ENCODE data around the gene GAS6. TPM values are rescaled to one million over a fixed set of nuclear protein-coding genes. Genes with fewer than 3 reads are reported as not detected.

Gene GAS6
- total RNA-seq, 6 donors from 2014 or later = 129 to 299 (median 180) TPM

GRCh38 chr13:113803409-113804016 lies 60.4 kb downstream of the GAS6 start:
- ATAC-seq (ENCODE audit: low FRiP score in 2 of 2) (no peak), DNase-seq (no peak)
- peaks cover 0 to 9% (median 3%) of the 10 kb centered on the region in 4 donors for H3K9me3 ChIP-seq
- no peaks in the 10 kb centered on the region for H3K27me3 ChIP-seq
- H3K27ac ChIP-seq = no peak overlapping the region
- H3K36me3 ChIP-seq = no peaks in the 10 kb centered on the region
- H3K4me1 ChIP-seq = peaks cover 0 to 11% (median 8%) of the 10 kb centered on the region in 4 donors
- no peak overlapping the region for H3K4me3 ChIP-seq
- WGBS, 2 donors = 74 to 82% methylated on average over 22 to 26 of the region's 32 CpGs
- no peak for TF ChIP-seq POLR2AphosphoS5 (IDR thresholded peaks at IDR 0.05)
- TF ChIP-seq EP300 (IDR thresholded peaks at IDR 0.05) = no peak
- no peak for TF ChIP-seq POLR2A (IDR thresholded peaks at IDR 0.05)
- no peak for TF ChIP-seq CTCF (IDR thresholded peaks at IDR 0.05)

DNA sequence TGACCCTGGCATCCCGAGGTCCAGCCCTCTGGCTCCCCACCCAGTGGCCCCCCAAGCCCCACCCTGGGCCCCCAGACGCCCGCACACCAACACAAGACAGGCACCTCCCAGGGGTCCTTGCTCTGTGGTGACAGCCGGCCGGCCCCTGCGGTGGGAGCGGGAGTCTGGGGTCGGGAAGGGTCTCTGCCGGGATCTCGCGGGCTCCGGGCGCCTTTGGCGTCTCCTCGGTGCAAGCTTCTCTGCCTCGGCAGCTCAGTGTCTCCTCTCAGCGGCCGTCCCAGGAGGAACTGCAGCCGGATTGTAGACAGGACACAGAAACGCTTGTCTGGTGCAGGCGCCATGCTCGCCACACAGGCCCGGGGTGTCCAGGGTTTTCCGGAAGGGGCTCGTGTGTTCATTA lies 61.1 kb downstream of the GAS6 start:
- 61 to 73% methylated on average over 7 to 25 of the region's 25 CpGs for WGBS, 2 donors
- no peaks in the 10 kb centered on the region for H3K27me3 ChIP-seq
- H3K36me3 ChIP-seq = no peaks in the 10 kb centered on the region
- TF ChIP-seq EP300 (IDR thresholded peaks at IDR 0.05) (no peak), POLR2A (IDR thresholded peaks at IDR 0.05) (no peak), POLR2AphosphoS5 (IDR thresholded peaks at IDR 0.05) (no peak), CTCF (IDR thresholded peaks at IDR 0.05) (no peak)
- H3K4me3 ChIP-seq = no peak overlapping the region
- DNase-seq (peak in 1 of 2 donors; percentile 83), ATAC-seq (ENCODE audit: low FRiP score in 2 of 2) (no peak)
- H3K27ac ChIP-seq = no peak overlapping the region
- H3K9me3 ChIP-seq = peaks cover 0 to 2% (median 0%) of the 10 kb centered on the region in 4 donors
- peaks cover 0 to 11% (median 8%) of the 10 kb centered on the region in 4 donors for H3K4me1 ChIP-seq

GRCh38 chr13:113802090-113802531 lies 61.8 kb downstream of the GAS6 start:
- ATAC-seq (ENCODE audit: low FRiP score in 2 of 2) = peak; percentile 19 to 47
- Histone ChIP-seq H3K27me3 (no peaks in the 10 kb centered on the region), H3K9me3 (no peaks in the 10 kb centered on the region), H3K4me3 (no peak overlapping the region), H3K4me1 (peaks cover 0 to 11% (median 8%) of the 10 kb centered on the region in 4 donors), H3K36me3 (peaks cover 0 to under 1% (median 0%) of the 10 kb centered on the region in 4 donors), H3K27ac (no peak overlapping the region)
- TF ChIP-seq CTCF (IDR thresholded peaks at IDR 0.05) = no peak
- TF ChIP-seq POLR2AphosphoS5 (IDR thresholded peaks at IDR 0.05) = no peak
- no peak for TF ChIP-seq EP300 (IDR thresholded peaks at IDR 0.05)
- TF ChIP-seq POLR2A (IDR thresholded peaks at IDR 0.05) = no peak
- 20 to 30% methylated on average over 1 to 15 of the region's 15 CpGs for WGBS, 2 donors
- DNase-seq = peak in 1 of 2 donors; percentile 80

DNA sequence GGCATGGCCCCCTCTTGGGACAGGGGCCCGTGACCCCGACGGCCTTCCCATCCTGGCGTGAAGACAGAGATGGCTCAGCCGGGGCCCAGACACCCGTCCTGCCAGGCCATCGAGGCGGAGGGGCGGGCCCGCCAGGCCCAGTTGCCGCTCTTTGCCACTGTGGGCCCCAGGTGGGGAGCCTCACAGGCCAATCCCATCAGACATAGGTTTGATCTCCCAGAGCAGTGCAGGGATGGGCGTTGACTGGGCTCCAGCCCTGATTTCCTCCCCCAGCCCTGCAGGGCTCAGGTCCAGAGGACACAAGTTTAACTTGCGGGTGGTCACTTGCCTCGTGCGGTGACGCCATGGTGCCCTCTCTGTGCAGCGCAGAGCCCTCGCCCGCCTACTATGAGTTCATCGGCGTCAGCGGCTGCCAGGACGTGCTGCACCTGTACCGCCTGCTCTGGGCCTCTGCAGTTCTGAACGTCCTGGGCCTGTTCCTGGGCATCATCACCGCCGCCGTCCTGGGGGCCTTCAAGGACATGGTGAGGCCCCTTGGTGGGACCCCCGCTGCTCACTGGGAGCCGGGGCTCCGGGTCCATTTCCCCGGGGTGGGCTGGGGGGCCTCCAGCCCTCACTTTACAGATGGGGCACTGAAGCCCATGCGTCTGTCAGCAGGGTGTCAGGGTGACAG lies 62.5 kb downstream of the GAS6 start:
- WGBS, 2 donors = 89 to 98% methylated on average over 20 to 32 of the region's 33 CpGs
- no peak for ATAC-seq (ENCODE audit: low FRiP score in 2 of 2)
- Histone ChIP-seq H3K27me3 (no peaks in the 10 kb centered on the region), H3K9me3 (no peaks in the 10 kb centered on the region), H3K36me3 (peaks cover 0 to 5% (median 2%) of the 10 kb centered on the region in 4 donors), H3K27ac (no peak overlapping the region), H3K4me3 (no peak overlapping the region), H3K4me1 (peaks cover 0 to 11% (median 8%) of the 10 kb centered on the region in 4 donors)
- TF ChIP-seq POLR2A (IDR thresholded peaks at IDR 0.05) = no peak
- no peak for TF ChIP-seq POLR2AphosphoS5 (IDR thresholded peaks at IDR 0.05)
- peak in 1 of 2 donors; percentile 80 for DNase-seq

DNA sequence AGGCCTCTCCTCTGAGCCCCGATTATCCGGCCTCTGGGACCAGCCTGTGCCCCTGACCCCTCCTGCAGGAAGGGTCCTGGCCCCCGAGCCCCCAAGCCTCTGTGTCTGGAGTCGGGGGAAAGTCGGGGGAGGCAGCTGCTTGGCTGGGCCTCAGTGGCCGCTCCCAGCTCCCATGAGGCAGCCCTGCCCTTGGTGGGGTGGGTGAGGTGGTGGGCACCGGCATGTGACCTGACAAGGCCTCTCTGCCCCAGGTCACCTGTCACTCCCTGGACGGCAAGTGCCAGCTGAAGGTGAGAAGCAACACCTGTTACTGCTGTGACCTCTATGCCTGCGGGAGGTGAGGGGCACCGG lies 63.3 kb downstream of the GAS6 start:
- no peak overlapping the region for H3K4me3 ChIP-seq
- H3K27ac ChIP-seq = no peak overlapping the region
- ATAC-seq (ENCODE audit: low FRiP score in 2 of 2) (no peak), DNase-seq (no peak)
- H3K9me3 ChIP-seq = no peaks in the 10 kb centered on the region
- peaks cover 0 to 11% (median 8%) of the 10 kb centered on the region in 4 donors for H3K4me1 ChIP-seq
- H3K27me3 ChIP-seq = no peaks in the 10 kb centered on the region
- WGBS, 2 donors = 90 to 94% methylated on average over 2 to 8 of the region's 10 CpGs
- TF ChIP-seq CTCF (IDR thresholded peaks at IDR 0.05) (no peak), POLR2A (IDR thresholded peaks at IDR 0.05) (no peak), POLR2AphosphoS5 (IDR thresholded peaks at IDR 0.05) (no peak), EP300 (IDR thresholded peaks at IDR 0.05) (no peak)
- peaks cover 0 to 12% (median 2%) of the 10 kb centered on the region in 4 donors for H3K36me3 ChIP-seq

Measured in upper lobe of left lung (tissue), 6 donors.